ENCODE measurements around the gene ACOX2. TPM values are rescaled to one million over a fixed set of nuclear protein-coding genes. Genes with fewer than 3 reads are reported as not detected.

The ACOX2 gene
- total RNA-seq: 1 to 10 TPM; 2.3 to 5.9 TPM

- TF ChIP-seq CTCF (IDR thresholded peaks at IDR 0.05) (no peak), POLR2A (IDR thresholded peaks at IDR 0.05) (peak in 2 of 3 donors; percentile 25 to 60)
- Histone ChIP-seq H3K4me1 (peaks cover 51% of the 10 kb centered on the region), H3K27ac (peak within 1 kb of the TSS; percentile 35 to 80 (median 69)), H3K36me3 (replicated peaks in 1 of 2; ENCODE audit: insufficient read depth in 1 of 2, low read depth in 2 of 2) (no peaks in the 10 kb centered on the region), H3K4me3 (no peak within 1 kb of the TSS), H3K27me3 (no peaks in the 10 kb centered on the region), H3K9me3 (no peaks in the 10 kb centered on the region)
- WGBS, 2 donors: 46 to 64% methylated on average over 12 to 13 of the region's 13 CpGs
- intact Hi-C loops (cut with DNase I): no loop called here
- ATAC-seq (peak; percentile 54), DNase-seq (peak; percentile 41 to 73 (median 62))
Measured at GRCh38 chr3:58536501-58537411, at the start of gene ACOX2. TSS of gene ACOX2 (minus strand) at chr3:58537190. CDS start at chr3:58535106, 2,084 bp downstream.

GRCh38 chr3:58585994-58586393 is 49.0 kb upstream of the ACOX2 start:
- Histone ChIP-seq H3K27ac (peak overlapping the region in 1 of 4 donors; percentile 67), H3K9me3 (no peaks in the 10 kb centered on the region), H3K36me3 (replicated peaks in 1 of 2; ENCODE audit: insufficient read depth in 1 of 2, low read depth in 2 of 2) (no peaks in the 10 kb centered on the region), H3K4me1 (peaks cover 16% of the 10 kb centered on the region), H3K4me3 (no peak overlapping the region), H3K27me3 (peaks cover 0 to 12% of the 10 kb centered on the region in 2 donors)
- DNase-seq (no peak), ATAC-seq (no peak)
- intact Hi-C loops (cut with DNase I): no loop called here
- WGBS, 2 donors: 57 to 60% methylated on average over 8 of the region's 8 CpGs
- TF ChIP-seq CTCF (IDR thresholded peaks at IDR 0.05) (no peak), POLR2A (IDR thresholded peaks at IDR 0.05) (no peak)

- Histone ChIP-seq H3K9me3 (no peaks in the 10 kb centered on the region), H3K27ac (peak overlapping the region in 3 of 4 donors; percentile 35 to 67 (median 51)), H3K4me1 (peaks cover 16% of the 10 kb centered on the region), H3K36me3 (replicated peaks in 1 of 2; ENCODE audit: insufficient read depth in 1 of 2, low read depth in 2 of 2) (no peaks in the 10 kb centered on the region), H3K4me3 (peak overlapping the region in 1 of 2 donors; percentile 16), H3K27me3 (peaks cover 0 to 12% of the 10 kb centered on the region in 2 donors)
- peak in 1 of 3 donors; percentile 33 for TF ChIP-seq POLR2A (IDR thresholded peaks at IDR 0.05)
- TF ChIP-seq CTCF (IDR thresholded peaks at IDR 0.05): peak; percentile 67 to 88 (median 85)
- DNase-seq (peak; percentile 79 to 83 (median 80)), ATAC-seq (peak; percentile 93)
- WGBS, 2 donors: 7 to 10% methylated on average over 18 to 46 of the region's 46 CpGs
- intact Hi-C loops (cut with DNase I): no loop called here
Measured at GRCh38 chr3:58585005-58585786, 48.2 kb upstream of the ACOX2 start.

GRCh38 chr3:58584690-58585004 is 47.7 kb upstream of the ACOX2 start:
- ATAC-seq (peak; percentile 16), DNase-seq (no peak)
- 49% methylated on average over 10 of the region's 10 CpGs for WGBS, 2 donors
- Histone ChIP-seq H3K27ac (peak overlapping the region in 3 of 4 donors; percentile 35 to 67 (median 51)), H3K36me3 (replicated peaks in 1 of 2; ENCODE audit: insufficient read depth in 1 of 2, low read depth in 2 of 2) (no peaks in the 10 kb centered on the region), H3K9me3 (no peaks in the 10 kb centered on the region), H3K4me1 (peaks cover 16% of the 10 kb centered on the region), H3K4me3 (peak overlapping the region in 1 of 2 donors; percentile 16), H3K27me3 (peaks cover 0 to 12% of the 10 kb centered on the region in 2 donors)
- intact Hi-C loops (cut with DNase I): no loop called here
- TF ChIP-seq CTCF (IDR thresholded peaks at IDR 0.05): no peak
- TF ChIP-seq POLR2A (IDR thresholded peaks at IDR 0.05): no peak

Measured in body of pancreas (tissue), 4 donors.